Activated CD8-positive, alpha-beta memory T cell treated with anti-CD3 and anti-CD28 coated beads, Interleukin-2, amount 50 U/mL, for 48 hours (primary cell): ENCODE data around the gene PRDM5.

Experiments
- DNase-seq: peaks from one replicate; pipeline ENCODE4 v3.0.0-alpha.2; 2020

Gene PRDM5

GRCh38 chr4:120853161-120853935, 69.2 kb downstream of the PRDM5 start:
- DNase-seq: no peak

DNA sequence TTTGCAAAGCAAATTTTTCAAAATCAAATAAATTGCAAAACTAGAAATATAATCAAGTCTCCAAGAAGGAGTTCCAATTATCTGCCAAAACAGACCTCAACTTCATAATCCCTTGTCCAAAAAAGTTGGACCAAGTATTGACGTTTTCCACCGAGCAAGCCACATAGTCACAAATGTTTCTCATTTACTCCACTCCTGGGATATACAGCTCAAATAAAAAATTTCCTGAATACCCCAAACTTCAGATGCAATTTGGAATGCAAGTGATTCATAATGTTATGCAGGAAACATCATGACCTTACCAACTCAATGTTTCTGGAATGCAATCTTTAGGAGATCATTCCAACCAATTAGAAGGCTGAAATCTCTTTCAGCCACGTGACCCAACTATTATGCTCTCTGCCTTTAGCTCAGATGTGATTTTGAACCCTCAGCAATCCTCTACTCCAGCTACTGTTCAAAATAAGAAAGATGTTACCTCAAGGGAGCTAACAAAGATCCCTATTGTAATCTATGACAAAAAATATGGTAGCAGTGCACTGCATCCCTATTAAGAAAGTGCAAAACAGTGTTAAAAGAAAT, 72.4 kb downstream of the PRDM5 start:
- DNase-seq: no peak

DNA sequence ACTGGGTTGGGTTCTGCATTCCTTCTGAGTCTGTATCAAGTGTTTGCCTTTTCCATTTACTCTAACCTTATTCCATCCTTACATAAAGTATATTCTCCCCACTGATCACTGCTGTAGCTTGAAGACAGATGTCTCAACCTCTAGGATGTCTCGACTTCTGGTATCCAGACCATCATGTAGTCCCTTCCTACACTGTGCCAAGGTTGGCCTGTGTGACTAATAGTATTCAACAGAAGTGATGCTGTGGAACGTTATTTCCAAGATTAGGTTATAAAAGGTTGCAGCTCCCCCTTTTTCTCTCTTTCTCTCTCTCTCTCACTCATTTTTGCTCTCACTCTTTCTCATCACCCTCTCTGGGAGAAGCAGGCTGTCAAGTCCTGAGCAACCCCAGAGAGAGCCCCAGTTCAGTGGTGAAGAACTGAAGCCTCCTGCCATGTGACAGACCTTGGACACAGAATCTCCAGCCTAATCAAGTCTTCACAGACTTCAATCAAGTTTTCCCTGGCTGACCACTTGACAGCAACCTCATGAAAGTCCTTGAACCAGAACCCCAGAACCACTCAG, 75.4 kb downstream of the PRDM5 start:
- DNase-seq: no peak

GRCh38 chr4:120844528-120844921, 78.0 kb downstream of the PRDM5 start:
- DNase-seq: no peak

- DNase-seq: no peak
These were observed 78.5 kb downstream of the PRDM5 start for GRCh38 chr4:120843849-120844527.

DNA sequence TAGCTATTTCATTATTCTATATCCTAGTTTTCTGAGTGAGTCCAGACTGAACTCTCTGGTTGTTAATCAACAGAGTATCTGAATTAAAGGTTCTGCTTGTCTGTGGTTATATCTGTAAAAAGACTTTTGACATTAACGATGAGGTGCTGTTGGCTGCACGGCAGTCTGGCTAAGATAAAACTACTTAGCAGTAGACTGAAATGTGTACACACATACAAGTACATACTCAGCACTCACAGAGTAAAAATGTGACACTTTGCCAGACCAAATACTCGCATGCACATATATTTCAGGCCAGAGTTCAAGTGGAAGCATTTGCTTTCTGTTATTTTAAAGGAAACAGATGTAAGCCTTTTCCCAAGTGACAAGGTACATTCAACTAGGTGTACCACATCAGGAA, 80.5 kb downstream of the PRDM5 start:
- DNase-seq: no peak

DNA sequence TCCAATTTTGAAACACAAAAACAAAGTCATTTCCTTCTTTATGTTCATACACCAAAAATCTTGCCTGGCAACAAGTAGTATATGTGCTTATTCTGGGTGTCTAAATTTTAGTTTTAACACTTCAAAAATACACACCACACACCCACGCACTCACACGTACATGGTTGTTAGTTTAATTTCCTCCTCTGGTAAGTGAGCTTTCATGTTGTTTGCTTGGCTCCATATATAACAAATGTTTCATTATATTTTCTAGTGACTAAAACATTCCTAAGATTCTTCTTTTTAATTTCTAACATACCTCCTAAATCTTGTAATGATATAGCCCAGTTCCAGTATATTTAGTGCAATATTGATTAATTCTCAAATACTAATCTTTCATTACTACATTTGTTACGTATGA, 80.9 kb downstream of the PRDM5 start:
- DNase-seq: no peak

DNA sequence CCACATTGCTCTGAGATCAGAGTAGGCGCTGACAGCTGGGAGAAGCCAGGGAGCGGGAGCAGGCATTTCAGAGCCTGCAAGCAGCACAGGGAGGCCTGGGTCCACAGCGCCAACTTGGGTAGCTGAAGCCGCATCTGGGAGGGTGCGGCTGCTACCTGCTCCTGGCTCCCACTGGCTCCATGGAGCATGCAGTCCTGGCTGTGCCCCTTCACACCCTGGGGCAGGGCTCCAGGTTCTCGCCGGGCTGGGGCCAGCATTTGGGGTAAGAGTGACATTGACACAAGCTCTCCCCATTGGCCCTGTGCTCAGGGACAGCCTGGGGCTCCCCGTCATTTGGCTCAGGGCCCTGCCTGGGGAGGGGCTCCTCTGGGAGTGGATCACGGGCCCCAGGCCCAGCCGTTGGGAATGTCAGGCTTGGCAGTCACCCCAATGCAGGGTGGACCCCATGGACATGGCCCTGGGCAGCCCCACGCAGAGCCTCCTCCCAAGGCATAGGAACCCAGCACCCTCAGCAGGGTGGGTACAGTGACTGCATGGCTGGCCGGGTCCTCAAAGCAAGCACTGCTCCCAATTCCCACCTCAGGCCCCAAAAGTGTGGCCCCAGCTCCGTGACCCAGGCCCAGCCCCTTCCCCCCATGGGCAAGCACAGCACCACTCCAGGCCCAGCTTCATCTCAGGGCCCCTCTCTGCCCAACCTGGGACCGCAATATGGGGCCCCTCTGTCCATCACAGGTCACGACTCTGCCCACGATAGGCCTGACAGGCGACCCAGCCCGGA, 82.4 kb downstream of the PRDM5 start:
- no peak for DNase-seq

- no peak for DNase-seq
These were observed 83.1 kb downstream of the PRDM5 start for GRCh38 chr4:120839334-120839973.

GRCh38 chr4:120838784-120839183, 83.7 kb downstream of the PRDM5 start:
- no peak for DNase-seq

GRCh38 chr4:120837656-120838055, 84.9 kb downstream of the PRDM5 start:
- no peak for DNase-seq

DNA sequence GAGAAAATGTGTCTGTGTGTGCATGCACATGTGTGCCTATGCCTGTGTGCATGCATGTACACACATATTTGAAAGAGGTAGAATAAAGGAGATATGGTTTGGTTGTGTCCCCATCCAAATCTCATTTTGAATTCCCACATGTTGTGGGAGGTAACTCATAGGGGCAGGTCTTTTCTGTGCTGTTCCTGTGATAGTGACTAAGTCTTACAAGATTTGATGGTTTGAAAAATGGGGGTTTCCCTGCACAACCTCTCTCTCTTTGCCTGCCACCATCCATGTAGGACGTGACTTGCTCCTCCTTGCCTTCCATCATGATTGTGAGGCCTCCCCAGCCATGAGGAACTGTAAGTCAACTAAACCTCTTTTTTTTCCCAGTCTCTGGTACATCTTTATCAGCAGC, 87.2 kb downstream of the PRDM5 start:
- no peak for DNase-seq

GRCh38 chr4:120830204-120830603, 92.3 kb downstream of the PRDM5 start:
- DNase-seq: no peak

GRCh38 chr4:120829113-120829831, 93.3 kb downstream of the PRDM5 start:
- no peak for DNase-seq

- no peak for DNase-seq
These were observed 95.7 kb downstream of the PRDM5 start for GRCh38 chr4:120826853-120827252.

DNA sequence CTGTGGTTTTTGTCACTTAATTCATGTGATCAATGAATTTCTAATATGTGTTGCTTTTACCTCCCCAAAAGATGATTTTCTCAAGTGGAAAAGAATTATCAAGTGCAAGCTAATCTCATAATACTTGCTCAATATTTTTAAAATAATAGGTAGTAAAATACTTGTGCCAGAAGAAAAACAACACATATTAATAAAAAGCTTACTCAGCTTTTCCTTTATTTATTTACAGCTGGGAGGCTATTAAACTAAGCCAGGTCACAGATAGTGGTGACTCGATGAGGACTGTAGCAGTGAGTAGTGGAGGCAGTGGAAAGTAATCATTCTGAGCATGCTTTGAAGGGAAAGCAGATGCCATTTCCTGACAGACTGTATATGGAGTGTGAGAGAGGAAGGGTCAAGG, 96.1 kb downstream of the PRDM5 start:
- no peak for DNase-seq

GRCh38 chr4:120824946-120825345, 97.6 kb downstream of the PRDM5 start:
- DNase-seq: no peak

- no peak for DNase-seq
These were observed 100.5 kb downstream of the PRDM5 start for GRCh38 chr4:120821977-120822376.

- no peak for DNase-seq
These were observed 101.5 kb downstream of the PRDM5 start for GRCh38 chr4:120821029-120821428.

DNA sequence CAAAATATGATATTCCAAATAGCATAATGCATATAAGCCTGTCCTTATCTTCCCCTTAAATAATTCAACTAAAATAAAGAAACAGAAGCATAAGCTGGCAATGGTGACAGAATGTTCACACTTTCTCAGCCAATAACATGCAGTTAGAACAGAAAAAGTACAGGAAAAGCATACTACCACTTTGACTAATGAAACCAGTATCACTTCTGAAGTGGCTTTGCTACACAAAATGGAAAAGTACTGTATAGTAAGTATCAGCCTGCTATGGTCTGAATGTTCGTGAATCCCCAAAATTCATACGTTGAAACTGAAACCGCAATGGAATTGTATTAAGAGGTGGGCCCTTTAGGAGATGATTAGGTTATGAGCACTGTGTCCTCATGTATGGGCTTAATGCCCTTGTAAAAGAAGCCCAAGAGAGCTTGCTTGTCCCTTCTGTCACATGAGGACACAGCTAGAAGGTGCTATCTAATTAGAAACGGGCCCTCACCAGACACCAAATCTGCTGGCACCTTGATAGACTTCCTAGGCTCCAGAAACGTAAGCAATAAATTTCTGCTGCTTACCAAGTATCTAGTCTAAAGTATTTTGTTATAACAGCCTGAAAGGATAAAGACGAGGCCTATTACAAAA, 102.6 kb downstream of the PRDM5 start:
- DNase-seq: no peak

DNA sequence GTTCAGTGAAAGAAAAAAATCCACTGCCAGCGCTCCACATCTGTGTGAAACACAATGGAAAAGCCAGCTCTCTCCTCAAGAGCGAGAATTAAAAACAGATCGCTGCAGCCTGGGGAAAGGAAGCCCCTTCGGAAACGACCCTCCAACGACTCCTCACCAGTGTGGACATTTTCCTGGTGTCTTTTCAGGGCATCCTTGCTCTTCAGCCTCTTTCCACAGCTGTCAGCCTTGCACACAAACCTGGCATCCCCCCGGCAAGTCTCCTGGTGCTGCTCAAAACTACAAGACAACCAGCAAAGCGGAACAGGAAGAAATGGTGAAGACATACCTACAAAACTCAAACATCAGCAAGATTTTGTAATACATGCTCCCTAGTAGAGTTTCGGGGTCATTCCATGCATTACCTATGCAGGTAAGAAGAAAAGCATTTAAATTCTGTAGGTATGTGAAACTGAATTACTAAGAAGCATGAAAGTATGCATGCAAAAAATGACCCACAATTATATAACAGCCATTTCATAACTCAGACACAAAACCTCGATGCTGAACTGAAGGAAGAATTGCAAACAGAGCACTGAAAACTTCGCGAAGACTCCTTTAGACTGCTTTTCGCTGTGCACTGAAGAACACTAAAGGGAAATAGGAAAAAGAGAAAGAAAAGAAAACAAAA, 106.1 kb downstream of the PRDM5 start:
- DNase-seq: no peak
